GM10847 (cell line): Measurements from ENCODE around the gene ISLR2.

ENCODE experiments used
- POLR2A ChIP-seq: IDR thresholded peaks from 2 replicates; pipeline ENCODE4 v1.6.1; 2011; ENCODE audit not compliant: insufficient read length; ENCODE audit errors: extremely low read depth

ISLR2 gene

GRCh38 chr15:74146277-74146800 lies 16.0 kb downstream of the ISLR2 start:
- TF ChIP-seq POLR2A, result no peak

- TF ChIP-seq POLR2A, result no peak
These were observed 16.7 kb downstream of the ISLR2 start for GRCh38 chr15:74147051-74147450.

GRCh38 chr15:74155766-74156417 lies 25.5 kb downstream of the ISLR2 start:
- no peak for TF ChIP-seq POLR2A

GRCh38 chr15:74156678-74157411 lies 26.5 kb downstream of the ISLR2 start:
- TF ChIP-seq POLR2A, result no peak

DNA sequence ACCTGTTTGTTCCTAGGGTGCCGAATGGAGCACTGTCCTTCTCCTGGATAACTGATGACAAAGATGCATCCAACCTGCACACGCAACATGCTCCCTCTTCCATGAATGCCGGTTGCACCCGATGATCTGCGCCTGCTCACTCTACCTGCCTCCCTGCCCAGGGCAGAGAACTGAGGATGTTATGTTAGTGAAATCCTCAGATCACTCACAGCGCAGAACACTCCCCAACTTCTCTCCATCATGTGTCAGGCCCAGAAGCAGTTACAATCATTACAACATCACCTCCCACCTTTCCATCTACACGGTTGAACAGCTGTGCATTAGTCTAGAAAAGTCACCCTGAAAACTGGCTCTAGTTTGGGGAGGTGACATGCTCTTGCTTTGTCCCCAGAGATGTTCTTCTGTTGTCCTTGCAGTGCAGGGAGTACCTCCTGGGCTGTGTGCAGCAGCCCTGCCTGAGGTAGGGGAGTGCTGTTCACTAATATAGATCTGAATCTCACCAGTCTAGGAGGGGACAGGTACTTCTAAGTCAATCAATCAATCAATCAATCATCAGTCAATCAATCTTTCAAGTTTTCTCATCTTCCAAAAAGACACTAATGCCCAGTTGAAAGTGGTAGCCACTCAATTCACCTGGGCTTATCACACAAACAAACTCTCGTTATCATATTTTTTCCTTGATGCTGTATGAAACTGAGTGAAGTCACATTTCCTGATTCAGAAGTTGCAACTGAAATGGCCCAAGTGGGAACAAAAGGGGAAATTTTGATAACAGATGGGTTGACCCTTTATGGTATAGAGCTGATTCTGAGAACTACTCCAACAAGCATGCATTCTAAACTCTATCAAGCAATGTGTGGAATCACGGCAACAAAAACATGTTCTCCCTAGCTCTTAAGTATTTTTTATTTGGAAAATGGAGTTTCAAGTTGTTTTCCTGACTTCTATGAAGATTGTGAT lies 27.8 kb downstream of the ISLR2 start:
- no peak for TF ChIP-seq POLR2A

DNA sequence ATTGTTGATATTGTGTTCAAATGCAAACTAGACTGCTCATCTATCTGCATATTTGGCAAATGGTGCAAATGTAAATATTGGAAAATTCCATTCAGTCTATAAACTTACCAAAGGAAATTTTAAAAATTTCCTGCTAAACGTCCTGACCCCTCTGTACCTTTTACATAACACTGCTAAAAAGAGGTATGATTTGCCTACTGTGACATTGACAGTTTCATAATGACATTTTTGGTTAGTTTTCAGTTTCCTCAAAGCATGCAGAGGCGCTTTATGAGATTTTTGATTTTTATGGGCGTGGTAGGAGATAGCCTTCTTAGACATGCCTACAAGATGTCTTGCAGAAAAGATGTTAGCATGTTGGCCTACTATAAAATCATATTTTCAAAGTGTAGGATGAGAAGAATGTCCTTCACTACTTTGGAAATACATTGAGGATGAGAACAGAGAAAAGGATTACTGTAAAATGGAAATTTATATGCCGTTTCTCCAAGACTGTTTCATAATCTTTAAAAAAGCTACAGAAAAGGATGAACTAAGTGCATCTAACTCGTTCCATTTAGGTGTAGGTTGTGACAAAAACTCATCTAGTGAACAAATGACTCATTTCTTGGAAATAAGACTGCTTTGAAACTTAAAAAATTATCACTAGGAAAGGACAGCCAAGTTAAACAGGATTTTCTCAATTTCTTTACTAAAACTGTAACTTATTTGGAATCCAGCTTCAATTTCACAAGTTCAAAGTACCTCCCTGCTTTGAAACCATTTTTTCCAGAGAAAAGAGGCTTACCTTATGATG lies 28.7 kb downstream of the ISLR2 start:
- TF ChIP-seq POLR2A, result no peak

- TF ChIP-seq POLR2A, result no peak
These were observed 29.4 kb downstream of the ISLR2 start for GRCh38 chr15:74159773-74160172.

GRCh38 chr15:74165461-74165860 lies 35.1 kb downstream of the ISLR2 start:
- TF ChIP-seq POLR2A, result no peak

DNA sequence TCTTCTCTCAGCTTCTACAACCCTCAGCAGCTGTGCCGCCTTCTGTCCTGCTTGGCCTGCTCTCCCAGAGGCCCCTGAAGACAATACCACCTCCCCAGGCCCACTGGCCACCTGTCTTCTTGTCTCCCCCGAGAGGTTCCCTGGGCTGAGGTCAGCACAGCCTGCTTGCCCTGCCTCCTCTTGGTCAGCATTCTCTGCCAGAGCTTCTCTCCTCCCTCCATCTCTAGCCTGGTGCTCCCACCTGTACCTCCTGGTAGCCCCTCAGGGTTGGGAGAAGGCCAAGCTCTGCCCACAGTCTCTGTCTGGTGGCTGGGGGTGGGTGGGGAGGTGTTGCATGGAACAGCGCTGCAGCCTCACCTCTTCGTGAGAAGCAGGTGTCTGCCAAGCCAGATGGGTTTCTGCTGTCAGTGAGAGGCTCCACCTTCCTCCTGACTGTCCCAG lies 37.5 kb downstream of the ISLR2 start:
- no peak for TF ChIP-seq POLR2A

DNA sequence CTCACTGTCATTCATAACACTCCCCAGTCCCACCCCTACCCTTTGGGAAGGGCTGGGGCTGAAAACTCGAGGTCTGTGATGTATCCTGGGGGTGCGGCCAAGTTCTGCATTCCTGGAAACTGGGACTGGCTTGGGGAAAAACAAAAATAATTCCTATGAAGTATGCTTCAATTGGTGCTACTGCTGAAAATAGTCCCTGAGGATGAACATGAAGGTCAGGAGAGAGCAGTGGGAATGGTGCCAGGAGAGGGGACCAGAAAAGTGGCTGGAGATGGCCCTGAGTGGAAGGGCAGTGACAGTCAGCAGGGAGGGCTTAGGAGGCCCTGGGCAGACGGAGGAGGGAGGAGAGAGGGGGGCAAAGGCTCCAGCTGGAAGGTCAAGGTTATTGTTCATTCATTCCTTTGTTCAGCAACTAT lies 38.3 kb downstream of the ISLR2 start:
- no peak for TF ChIP-seq POLR2A

- no peak for TF ChIP-seq POLR2A
These were observed 39.9 kb downstream of the ISLR2 start for GRCh38 chr15:74170071-74170844.

- TF ChIP-seq POLR2A, result no peak
These were observed 40.6 kb downstream of the ISLR2 start for GRCh38 chr15:74170875-74171578.

DNA sequence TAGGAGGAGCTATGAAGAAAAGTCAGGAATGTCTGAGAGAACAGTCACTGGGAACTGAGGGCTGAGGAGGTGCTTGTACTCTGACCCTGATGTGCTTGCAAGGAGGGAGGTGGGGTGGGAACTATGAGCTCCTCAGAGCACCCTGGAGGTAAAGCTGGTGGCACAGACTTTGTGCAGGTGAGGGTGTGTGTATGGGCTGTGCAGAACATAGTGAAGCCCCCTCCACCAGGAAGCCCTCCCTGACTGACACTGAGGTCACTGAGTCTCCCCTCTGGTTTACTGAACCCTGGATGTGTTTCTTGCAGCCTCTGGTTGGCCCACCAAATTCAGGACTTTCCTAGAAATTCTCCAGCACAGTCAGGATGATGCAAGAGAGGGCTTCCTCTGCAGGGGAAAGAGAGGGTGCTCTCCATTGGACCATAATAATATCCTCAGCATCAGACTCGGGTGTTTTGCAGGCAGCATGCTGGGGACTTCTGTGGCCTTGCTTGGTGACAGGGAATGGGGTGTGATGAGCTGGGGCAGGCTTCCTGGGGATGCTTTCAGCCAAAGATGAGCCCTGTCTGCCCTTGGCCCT lies 41.7 kb downstream of the ISLR2 start:
- TF ChIP-seq POLR2A, result no peak
